K562 (cell line): ENCODE measurements around the gene JADE3. TPM values are rescaled to one million over a fixed set of nuclear protein-coding genes. Genes with fewer than 3 reads are reported as not detected.

ENCODE experiments used
- ARID2 ChIP-seq: fragments of 450-650 bp; IDR thresholded peaks from 2 replicates; pipeline ENCODE4 v1.6.1; 2017; ENCODE audit warnings: antibody characterized with exemption, mild to moderate bottlenecking
- CCNT2 ChIP-seq: IDR thresholded peaks from 2 replicates; pipeline ENCODE4 v1.6.1; 2011; ENCODE audit warnings: borderline replicate concordance, low read depth, mild to moderate bottlenecking, moderate library complexity, mixed read lengths, low read length; ENCODE audit not compliant: insufficient read length; ENCODE audit errors: extremely low read depth
- FOXA1 ChIP-seq: fragments of 450-650 bp; IDR thresholded peaks from 2 replicates; pipeline ENCODE4 v1.6.1; 2016; ENCODE audit warnings: mild to moderate bottlenecking, borderline replicate concordance
- FOXA3 ChIP-seq, 2 experiments: fragments of 450-650 bp in 1 of 2; sonication (generic) in 1 of 2; formaldehyde crosslinking; IDR thresholded peaks in 1 of 2; conservative IDR thresholded peaks in 1 of 2; 2 replicates each; pipeline versions ENCODE4 v1.4.0 to v1.8.0; 2020 to 2022; ENCODE audit warnings: mild to moderate bottlenecking in 2 of 2, missing genetic modification reagents in 1 of 2
- HLTF ChIP-seq: fragments of 450-650 bp; IDR thresholded peaks from 2 replicates; pipeline ENCODE4 v1.6.1; 2016
- NR1H2 ChIP-seq: sonication (generic); formaldehyde crosslinking; IDR thresholded peaks from 2 replicates; pipeline ENCODE4 v1.4.0; 2020; ENCODE audit warnings: mild to moderate bottlenecking, missing genetic modification reagents
- NRF1 ChIP-seq, 2 experiments: fragments of 450-650 bp; IDR thresholded peaks in 1 of 2; conservative IDR thresholded peaks in 1 of 2; 2 replicates each; pipeline ENCODE4 v1.6.1; 2014; ENCODE audit warnings: mild to moderate bottlenecking in 2 of 2
- OTX1 ChIP-seq: fragments of 450-650 bp; formaldehyde crosslinking; IDR thresholded peaks from 2 replicates; pipeline ENCODE4 v1.4.0; 2022; ENCODE audit warnings: mild to moderate bottlenecking
- PPARD ChIP-seq: fragments of 250-450 bp; sonication (Bioruptor Pico); IDR thresholded peaks from 2 replicates; pipeline ENCODE4 v1.8.0; 2022; ENCODE audit warnings: inconsistent platforms, mild to moderate bottlenecking, moderate library complexity
- RBFOX2 ChIP-seq: fragments of 200-400 bp; formaldehyde crosslinking; IDR thresholded peaks from 2 replicates; pipeline ENCODE4 v1.6.1; 2017; ENCODE audit warnings: low read depth, mild to moderate bottlenecking, low read length, moderate library complexity
- RFX1 ChIP-seq: fragments of 450-650 bp; IDR thresholded peaks from 2 replicates; pipeline ENCODE4 v1.6.1; 2016; ENCODE audit warnings: mild to moderate bottlenecking, moderate library complexity
- SETDB1 ChIP-seq: IDR thresholded peaks from one replicate; pipeline ENCODE4 v1.6.1; 2012; ENCODE audit warnings: low read length, control low read depth, inconsistent platforms
- SIN3A ChIP-seq, 2 experiments: fragments of 150-350 bp in 1 of 2; IDR thresholded peaks; 2 replicates each; pipeline ENCODE4 v1.6.1; 2011 to 2016; ENCODE audit warnings: borderline replicate concordance in 2 of 2, low read depth in 2 of 2, low read length in 2 of 2, mild to moderate bottlenecking in 2 of 2, moderate library complexity in 2 of 2; ENCODE audit not compliant: control insufficient read depth in 1 of 2
- SMAD1 ChIP-seq: fragments of 150-350 bp; IDR thresholded peaks from 2 replicates; pipeline ENCODE4 v1.6.1; 2014; ENCODE audit warnings: low read length, low read depth; ENCODE audit not compliant: partially characterized antibody
- SMARCA4 ChIP-seq: fragments of 450-650 bp; IDR thresholded peaks from 2 replicates; pipeline ENCODE4 v1.6.1; 2016
- SMC3 ChIP-seq: conservative IDR thresholded peaks from 2 replicates; pipeline ENCODE4 v1.6.1; 2011; ENCODE audit warnings: low read depth, low read length, improper control_type of control experiment; ENCODE audit not compliant: insufficient read depth
- SPI1 ChIP-seq: IDR thresholded peaks from 2 replicates; pipeline ENCODE4 v1.6.1; 2011; ENCODE audit warnings: low read depth, low read length, control low read depth, borderline replicate concordance
- TEAD2 ChIP-seq: fragments of 450-650 bp; IDR thresholded peaks from 2 replicates; pipeline ENCODE4 v1.6.1; 2016; ENCODE audit warnings: missing genetic modification characterization, control low read depth, missing compliant biosample characterization
- TSC22D4 ChIP-seq: fragments of 450-650 bp; IDR thresholded peaks from 2 replicates; pipeline ENCODE4 v1.6.1; 2016; ENCODE audit warnings: missing genetic modification characterization, missing biosample characterization, control low read depth
- YY1 ChIP-seq, 3 experiments: IDR thresholded peaks; 2 replicates each; pipeline ENCODE4 v1.6.1; 2011; ENCODE audit warnings: low read length in 2 of 3, mild to moderate bottlenecking in 2 of 3, moderate library complexity in 2 of 3, borderline replicate concordance in 1 of 3, control low read depth in 1 of 3, low read depth in 1 of 3; ENCODE audit not compliant: insufficient read depth in 3 of 3, insufficient replicate concordance in 2 of 3, control insufficient read depth in 1 of 3, insufficient read length in 1 of 3; ENCODE audit errors: extremely low read depth in 1 of 3
- ZFX ChIP-seq: sonication (generic); formaldehyde crosslinking; IDR thresholded peaks from 2 replicates; pipeline ENCODE4 v1.8.0; 2022; ENCODE audit warnings: mild to moderate bottlenecking, missing genetic modification reagents, moderate library complexity
- ZKSCAN1 ChIP-seq: fragments of 150-350 bp; IDR thresholded peaks from 2 replicates; pipeline ENCODE4 v1.6.1; 2016; ENCODE audit warnings: low read depth, low read length
- ZNF507 ChIP-seq: conservative IDR thresholded peaks from 2 replicates; pipeline ENCODE4 v1.6.1; 2017; ENCODE audit warnings: missing genetic modification characterization, missing compliant biosample characterization
- ZSCAN32 ChIP-seq: fragments of 450-650 bp; formaldehyde crosslinking; IDR thresholded peaks from 2 replicates; pipeline ENCODE4 v1.4.0; 2020; ENCODE audit warnings: mild to moderate bottlenecking, moderate library complexity
- polyA plus RNA-seq, 8 experiments: library from polyadenylated mRNA; depleted of rRNA in 4 of 8; stranded (reverse) in 5 of 8; unstranded in 3 of 8; fragments of >200 nt; fragmentation: Nextera tagmentation in 2 of 8; fragmentation: Illumina TruSeq in 1 of 8; extraction: Ambion mirVana in 2 of 8; extraction: Trizol in 1 of 8; gene quantifications; 2 replicates each; pipeline versions ENCODE4 v1.2.1 to v1.2.3, GENCODE V29; 2011 to 2014; ENCODE audit warnings: inconsistent platforms in 1 of 8, missing spikeins in 1 of 8
- total RNA-seq, 7 experiments: library from RNA; depleted of rRNA in 6 of 7; stranded (reverse); fragments of >200 nt in 6 of 7; fragmentation: Illumina TruSeq in 2 of 7; extraction: Trizol in 2 of 7; gene quantifications; 2 replicates each; pipeline versions ENCODE4 v1.2.1 to v1.2.3, GENCODE V29; 2011 to 2021; ENCODE audit warnings: low replicate concordance in 1 of 7
- TF ChIP-seq, protein P1 (sequence below): sonication (generic); formaldehyde crosslinking; IDR thresholded peaks from 2 replicates; pipeline ENCODE4 v1.9.0; 2022; ENCODE audit warnings: mild to moderate bottlenecking, missing genetic modification reagents
- TF ChIP-seq, protein P2 (sequence below): fragments of 250-450 bp; sonication (Bioruptor Pico); IDR thresholded peaks from 2 replicates; pipeline ENCODE4 v1.4.0; 2020; ENCODE audit warnings: mild to moderate bottlenecking, moderate library complexity
- TF ChIP-seq, protein P3 (sequence below), 2 experiments: fragments of 450-650 bp in 1 of 2; sonication (generic) in 1 of 2; formaldehyde crosslinking in 1 of 2; IDR thresholded peaks in 1 of 2; conservative IDR thresholded peaks in 1 of 2; 2 replicates each; pipeline versions ENCODE4 v1.6.1 to v1.8.1; 2016 to 2023; ENCODE audit warnings: mild to moderate bottlenecking in 2 of 2, moderate library complexity in 2 of 2, inconsistent platforms in 1 of 2, missing genetic modification reagents in 1 of 2

JADE3 gene
- total and polyA plus RNA-seq, 9 of the 15 experiments (the other 6 are each of a cell fraction or from before 2014, with no cell fraction given) = 2.6 to 10.0 (median 7.0) TPM

DNA sequence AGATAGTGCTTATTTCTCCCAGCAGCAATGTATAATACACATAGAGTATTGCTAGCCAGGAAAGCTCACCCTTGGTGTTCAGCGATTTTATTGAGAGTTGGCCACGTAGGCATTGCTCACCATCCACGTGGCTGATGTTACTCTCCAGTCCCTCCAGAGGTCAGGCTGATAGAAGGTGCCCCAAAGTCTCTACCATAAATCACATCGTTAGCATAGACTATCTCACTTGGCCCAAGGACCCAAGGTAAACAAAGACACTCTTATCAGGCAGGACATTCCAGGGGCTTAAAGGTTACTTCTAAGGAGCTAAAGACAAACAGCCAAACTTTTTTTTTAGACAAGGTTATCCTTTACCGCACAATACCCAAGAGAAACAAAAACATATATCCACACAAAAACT is 135.8 kb downstream of the JADE3 start (continued):
- TF ChIP-seq CCNT2 = peak; percentile 93
- TF ChIP-seq SIN3A (IDR thresholded peaks at IDR 0.05; ENCODE audit: borderline replicate concordance in 2 of 2, control insufficient read depth in 1 of 2, low read depth in 2 of 2, low read length in 2 of 2) = no peak
- peak; percentile 93 for TF ChIP-seq SMARCA4
- TF ChIP-seq PPARD (CRISPR knock-in tag) = no peak
- TF ChIP-seq RBFOX2 = no peak
- TF ChIP-seq NR1H2 (CRISPR knock-in tag) = no peak
- no peak for TF ChIP-seq SPI1
- no peak for TF ChIP-seq TSC22D4
- TF ChIP-seq ARID2 = no peak
- no peak for TF ChIP-seq ZNF507 (tag)
- TF ChIP-seq, protein P1, sequence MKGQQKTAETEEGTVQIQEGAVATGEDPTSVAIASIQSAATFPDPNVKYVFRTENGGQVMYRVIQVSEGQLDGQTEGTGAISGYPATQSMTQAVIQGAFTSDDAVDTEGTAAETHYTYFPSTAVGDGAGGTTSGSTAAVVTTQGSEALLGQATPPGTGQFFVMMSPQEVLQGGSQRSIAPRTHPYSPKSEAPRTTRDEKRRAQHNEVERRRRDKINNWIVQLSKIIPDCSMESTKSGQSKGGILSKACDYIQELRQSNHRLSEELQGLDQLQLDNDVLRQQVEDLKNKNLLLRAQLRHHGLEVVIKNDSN = no peak
- no peak for TF ChIP-seq OTX1 (CRISPR knock-in tag)
- no peak for TF ChIP-seq ZSCAN32 (CRISPR knock-in tag)
- peak; percentile 99 to 100 for TF ChIP-seq FOXA3 (CRISPR knock-in tag; conservative IDR thresholded peaks at IDR 0.05 in 1 of 2, IDR thresholded peaks at IDR 0.05 in 1 of 2)
- peak; percentile 97 for TF ChIP-seq FOXA1
- no peak for TF ChIP-seq NRF1 (conservative IDR thresholded peaks at IDR 0.05 in 1 of 2, IDR thresholded peaks at IDR 0.05 in 1 of 2)
- TF ChIP-seq, protein P2, sequence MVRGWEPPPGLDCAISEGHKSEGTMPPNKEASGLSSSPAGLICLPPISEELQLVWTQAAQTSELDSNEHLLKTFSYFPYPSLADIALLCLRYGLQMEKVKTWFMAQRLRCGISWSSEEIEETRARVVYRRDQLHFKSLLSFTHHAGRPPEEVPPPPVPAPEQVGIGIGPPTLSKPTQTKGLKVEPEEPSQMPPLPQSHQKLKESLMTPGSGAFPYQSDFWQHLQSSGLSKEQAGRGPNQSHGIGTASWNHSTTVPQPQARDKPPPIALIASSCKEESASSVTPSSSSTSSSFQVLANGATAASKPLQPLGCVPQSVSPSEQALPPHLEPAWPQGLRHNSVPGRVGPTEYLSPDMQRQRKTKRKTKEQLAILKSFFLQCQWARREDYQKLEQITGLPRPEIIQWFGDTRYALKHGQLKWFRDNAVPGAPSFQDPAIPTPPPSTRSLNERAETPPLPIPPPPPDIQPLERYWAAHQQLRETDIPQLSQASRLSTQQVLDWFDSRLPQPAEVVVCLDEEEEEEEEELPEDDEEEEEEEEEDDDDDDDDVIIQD = no peak
- TF ChIP-seq, protein P3, sequence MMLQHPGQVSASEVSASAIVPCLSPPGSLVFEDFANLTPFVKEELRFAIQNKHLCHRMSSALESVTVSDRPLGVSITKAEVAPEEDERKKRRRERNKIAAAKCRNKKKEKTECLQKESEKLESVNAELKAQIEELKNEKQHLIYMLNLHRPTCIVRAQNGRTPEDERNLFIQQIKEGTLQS (IDR thresholded peaks at IDR 0.05) = peak; percentile 36; the same call in 1 of the 2 replicates
- TF ChIP-seq, protein P3 (CRISPR knock-in tag; conservative IDR thresholded peaks at IDR 0.05) = no peak
- no peak for TF ChIP-seq HLTF
- no peak for TF ChIP-seq RFX1
- TF ChIP-seq YY1 (IDR thresholded peaks at IDR 0.05; ENCODE audit: borderline replicate concordance in 1 of 3, control insufficient read depth in 1 of 3, extremely low read depth in 1 of 3, insufficient read depth in 3 of 3, insufficient read length in 1 of 3, insufficient replicate concordance in 2 of 3, low read depth in 1 of 3, low read length in 2 of 3) = no peak
- no peak for TF ChIP-seq ZKSCAN1
- TF ChIP-seq TEAD2 = peak; percentile 53; the same call in 1 of the 2 replicates
- TF ChIP-seq SMAD1 = peak; percentile 46
- no peak for TF ChIP-seq SETDB1
- no peak for TF ChIP-seq SMC3
- no peak for TF ChIP-seq ZFX
